ENCODE results near the gene SP7.

GRCh38 chr12:53343449-53343848 is 7.3 kb upstream of the SP7 start:
- no peak for TF ChIP-seq POLR2AphosphoS5 (IDR thresholded peaks at IDR 0.05)
- no peak for TF ChIP-seq CTCF (IDR thresholded peaks at IDR 0.05)
